Fibroblast of villous mesenchyme (primary cell): ENCODE measurements around the gene OR2G2. TPM values are rescaled to one million over a fixed set of nuclear protein-coding genes. Genes with fewer than 3 reads are reported as not detected.

Experiments
- DNase-seq: peaks from one replicate; pipeline ENCODE4 v3.0.0-alpha.2; 2010; ENCODE audit warnings: low read depth
- H3K4me3 ChIP-seq: 2 replicates; pipeline ENCODE4 v1.5.1; 2011; ENCODE audit warnings: low read depth, mild to moderate bottlenecking, low read length
- CTCF ChIP-seq: IDR thresholded peaks from 2 replicates; pipeline ENCODE4 v1.5.1; 2012; ENCODE audit warnings: low read depth, mild to moderate bottlenecking, low read length; ENCODE audit not compliant: insufficient read depth
- total RNA-seq: library from RNA; depleted of rRNA; stranded (reverse); fragments of >200 nt; gene quantifications from 2 replicates; pipeline ENCODE4 v1.2.3, GENCODE V29; 2012

OR2G2 gene
- total RNA-seq, result not detected in 2 replicates

- DNase-seq, result no peak
- no peak within 1 kb of the TSS for H3K4me3 ChIP-seq
- TF ChIP-seq CTCF, result no peak
Measured at GRCh38 chr1:247588060-247588459, at the start of gene OR2G2. Gene OR2G2 (plus strand): TSS chr1:247588360. CDS start chr1:247588360, 0 bp downstream.

DNA sequence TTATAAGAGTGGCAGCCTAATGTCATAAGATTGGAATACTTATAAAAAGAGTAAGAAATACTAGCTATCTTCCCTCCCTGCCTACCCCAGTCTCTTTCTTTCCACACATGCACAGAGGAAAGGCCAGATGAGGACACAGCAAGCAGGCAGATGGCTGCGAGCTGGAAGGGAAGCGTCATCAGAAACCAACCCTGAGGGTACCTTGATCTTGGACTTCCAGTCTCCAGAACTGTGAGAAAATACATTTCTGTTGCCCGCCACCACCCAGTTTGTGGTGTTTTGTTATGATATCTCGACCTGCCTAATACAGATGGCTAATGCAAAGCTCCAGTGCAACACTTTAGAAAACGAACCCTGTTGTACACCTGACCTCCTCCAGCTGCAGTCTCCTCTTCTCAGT is 49.6 kb upstream of the OR2G2 start:
- TF ChIP-seq CTCF, result no peak
- H3K4me3 ChIP-seq, result no peak overlapping the region
- DNase-seq, result no peak

DNA sequence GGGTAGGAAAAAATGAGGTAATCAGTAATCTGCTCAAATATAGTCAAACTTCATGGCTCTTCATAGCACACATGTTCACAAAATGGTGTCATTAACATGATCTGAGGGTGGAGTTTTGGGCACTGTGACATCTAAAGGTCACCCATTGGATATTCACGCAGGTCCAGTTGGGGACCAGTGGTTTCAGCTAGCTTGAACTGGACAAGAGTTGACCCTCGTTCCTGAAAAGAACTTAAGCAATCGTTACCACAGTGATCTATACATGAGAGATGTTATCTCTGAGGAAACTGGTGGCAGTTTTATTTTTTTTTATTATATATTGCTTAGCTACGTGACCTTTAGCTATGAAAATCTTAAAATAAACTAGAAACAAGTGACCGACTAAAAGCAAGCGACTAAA is 48.9 kb upstream of the OR2G2 start:
- no peak for DNase-seq
- TF ChIP-seq CTCF, result no peak
- no peak overlapping the region for H3K4me3 ChIP-seq

GRCh38 chr1:247540581-247540980 is 47.6 kb upstream of the OR2G2 start:
- H3K4me3 ChIP-seq, result no peak overlapping the region
- peak; percentile 10 for DNase-seq
- TF ChIP-seq CTCF, result no peak

DNA sequence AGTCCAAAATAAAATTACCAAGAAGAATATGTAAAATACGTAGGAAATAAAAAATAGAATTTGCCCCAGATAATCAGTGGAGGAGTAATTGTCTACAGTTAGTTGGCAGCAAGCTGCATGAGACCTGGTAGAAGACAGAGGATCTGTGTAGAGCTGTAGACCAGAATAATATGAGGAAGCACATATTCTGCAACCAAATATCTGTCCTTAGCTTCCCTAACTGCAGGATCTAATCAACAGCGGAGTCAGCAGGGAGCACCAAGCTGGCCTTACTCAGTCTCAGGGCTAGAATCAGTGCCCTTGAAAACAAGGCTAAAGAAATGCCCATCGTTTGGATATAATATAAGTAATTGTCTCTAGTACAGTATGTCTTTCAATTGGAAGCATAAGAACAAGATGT is 45.3 kb upstream of the OR2G2 start:
- no peak for TF ChIP-seq CTCF
- no peak overlapping the region for H3K4me3 ChIP-seq
- DNase-seq, result no peak

GRCh38 chr1:247548092-247548491 is 40.1 kb upstream of the OR2G2 start:
- no peak for DNase-seq
- no peak overlapping the region for H3K4me3 ChIP-seq
- no peak for TF ChIP-seq CTCF

GRCh38 chr1:247548769-247549182 is 39.4 kb upstream of the OR2G2 start, which contains the start of gene GCSAML:
Gene GCSAML (plus strand): TSS chr1:247549134. CDS start chr1:247549192, 58 bp downstream.
- no peak for TF ChIP-seq CTCF
- DNase-seq, result no peak
- no peak within 1 kb of the TSS for H3K4me3 ChIP-seq
